GM10248 (cell line): ENCODE measurements around the gene PUM2.

ENCODE experiments used
- CTCF ChIA-PET: fragments of 300-600 bp; sonication (Branson Sonifier 250); formaldehyde crosslinking; extraction: SDS; loops from one replicate; lab custom pipeline; 2021; ENCODE audit warnings: antibody characterized with exemption; lab: Yijun Ruan, JAX
- POLR2A ChIA-PET: fragments of 350-650 bp; sonication (Branson Sonifier 250); formaldehyde crosslinking; extraction: SDS; loops from one replicate; lab custom pipeline; 2020; ENCODE audit warnings: antibody characterized with exemption; lab: Yijun Ruan, JAX
- DNase-seq: peaks from one replicate; pipeline ENCODE4 v3.0.0; 2012; ENCODE audit errors: extremely low spot score
- CTCF ChIP-seq: IDR thresholded peaks from 2 replicates; pipeline ENCODE4 v1.5.1; 2012; ENCODE audit warnings: mild to moderate bottlenecking, low read depth; ENCODE audit errors: extremely low read depth, missing control alignments, control extremely low read depth

PUM2 gene

DNA sequence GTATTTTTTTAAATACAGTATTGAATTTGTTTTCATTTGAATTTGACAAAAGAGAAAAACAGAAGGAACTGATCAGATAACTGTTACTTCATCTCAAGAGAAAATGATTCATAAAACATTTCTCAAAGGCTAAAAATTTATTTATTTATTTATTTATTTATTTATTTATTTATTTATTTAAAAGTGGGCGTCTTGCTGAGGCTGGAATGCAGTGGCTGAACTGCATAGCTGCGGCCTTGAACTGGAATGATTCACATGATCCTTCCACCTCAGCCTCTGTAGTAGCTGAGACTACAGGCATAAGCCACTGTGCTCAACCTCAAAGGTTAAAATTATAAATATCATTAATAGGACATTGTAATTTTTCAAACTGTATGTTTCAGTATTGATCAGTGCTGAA is 4.5 kb upstream of the PUM2 start:
- DNase-seq: no peak
- CTCF ChIA-PET: interaction anchor here (1.4 to 2.2 kb wide), 2 partner anchors 11 to 57 kb away, joined by 4 to 5 read pairs; no protein-coding TSS in a partner anchor
- no peak for TF ChIP-seq CTCF
- POLR2A ChIA-PET: no interaction called here

GRCh38 chr2:20353241-20353992 is 2.8 kb upstream of the PUM2 start:
- POLR2A ChIA-PET: interaction anchor here (0.6 kb wide), 1 partner anchor 12 kb away, joined by 3 read pairs; no protein-coding TSS in a partner anchor
- CTCF ChIA-PET: interaction anchor here (0.9 to 2.6 kb wide), 10 partner anchors 12 to 308 kb away, joined by 3 to 7 read pairs (median 4); partner anchors contain the start of gene HS1BP3
- DNase-seq: no peak
- no peak for TF ChIP-seq CTCF

- DNase-seq: no peak
- no peak for TF ChIP-seq CTCF
- ChIA-PET CTCF (interaction anchor here (0.9 to 2.6 kb wide), 13 partner anchors 8 to 309 kb away, joined by 3 to 7 read pairs (median 4); partner anchors contain the start of gene HS1BP3), POLR2A (no interaction called here)
These were observed 2.1 kb upstream of the PUM2 start for GRCh38 chr2:20352581-20353216.

- CTCF ChIA-PET: interaction anchor here (0.9 to 2.6 kb wide), 10 partner anchors 8 to 299 kb away, joined by 3 to 7 read pairs (median 5); partner anchors contain the start of gene HS1BP3
- no peak for TF ChIP-seq CTCF
- POLR2A ChIA-PET: interaction anchor here (0.9 kb wide), 1 partner anchor 8 kb away, joined by 3 read pairs; no protein-coding TSS in a partner anchor
- DNase-seq: no peak
These were observed 1.6 kb upstream of the PUM2 start for GRCh38 chr2:20352230-20352578.

DNA sequence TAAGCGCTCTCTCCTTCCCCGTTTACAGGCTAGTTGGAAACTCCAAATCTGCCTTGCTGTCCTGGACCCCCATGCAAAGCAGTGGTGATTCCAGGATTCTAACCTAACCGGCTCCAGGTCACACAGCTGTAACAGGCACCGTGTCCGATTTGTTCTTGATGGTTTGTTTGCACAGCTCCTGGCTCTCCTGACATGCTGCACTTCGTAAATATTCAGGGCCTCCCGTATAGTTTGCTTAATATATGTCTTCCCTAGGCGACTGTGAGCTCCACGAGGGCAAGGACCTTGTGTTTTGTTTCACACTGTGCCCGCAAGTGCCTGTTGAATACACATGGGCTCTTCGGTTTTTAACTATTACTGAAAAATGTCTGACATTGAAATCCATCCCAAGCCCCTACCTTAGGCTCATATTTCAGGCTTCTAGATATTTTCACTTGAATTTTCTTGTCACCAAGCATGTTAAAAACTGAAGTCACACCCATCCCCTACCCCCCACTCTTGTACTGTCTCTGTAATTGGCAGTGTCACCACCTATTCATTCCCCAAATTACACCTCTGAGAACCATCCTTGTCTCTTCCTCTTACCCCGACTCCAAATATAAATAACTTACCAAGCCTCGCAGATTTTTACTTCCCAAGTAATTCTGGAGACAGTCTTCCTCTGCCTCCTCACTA is 1.0 kb upstream of the PUM2 start:
- no peak for DNase-seq
- no peak for TF ChIP-seq CTCF
- CTCF ChIA-PET: interaction anchor here (1.2 to 2.6 kb wide), 7 partner anchors 9 to 299 kb away, joined by 3 to 7 read pairs (median 4); partner anchors contain the start of gene HS1BP3
- POLR2A ChIA-PET: interaction anchor here (0.8 to 1.1 kb wide), 3 partner anchors 8 to 99 kb away, joined by 3 read pairs; partner anchors contain the start of gene RHOB

DNA sequence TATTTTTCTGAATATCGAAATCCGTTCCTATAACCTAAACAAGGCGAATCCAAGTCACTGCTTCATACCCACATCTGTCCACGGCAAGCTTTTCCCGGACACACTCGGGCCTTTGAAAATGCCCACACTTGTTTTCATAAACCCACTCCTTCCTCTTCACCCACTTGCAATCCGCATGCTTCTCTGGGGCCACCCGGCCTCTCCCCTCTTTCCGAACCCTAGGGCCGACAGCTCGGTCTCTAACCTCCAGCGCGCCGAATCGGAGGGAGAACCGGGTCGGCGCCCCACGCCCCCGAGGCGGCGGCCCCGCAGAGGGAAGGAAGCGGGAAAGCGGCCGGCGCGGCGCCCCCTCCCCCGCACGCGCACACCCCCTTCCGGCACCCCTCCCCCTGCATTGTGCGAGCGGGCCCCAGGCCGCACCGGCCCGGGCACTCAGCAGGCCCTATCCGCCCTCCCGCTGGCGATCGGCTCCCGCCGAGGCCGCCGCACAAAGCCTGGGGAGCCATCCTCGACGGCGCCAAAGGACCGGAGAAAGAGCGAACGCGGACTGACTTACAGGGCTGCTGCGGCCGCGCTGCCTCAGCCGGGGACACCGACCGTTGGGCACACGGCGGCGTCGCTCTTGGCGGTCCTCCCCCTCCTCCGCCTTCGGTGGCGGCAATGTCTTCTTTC is 467 bp downstream of the PUM2 start:
- no peak for TF ChIP-seq CTCF
- DNase-seq: peak; percentile 57
- ChIA-PET POLR2A (interaction anchor here (2.0 kb wide), 1 partner anchor 97 kb away, joined by 10 read pairs; the partner anchor contains the start of gene RHOB), CTCF (interaction anchor here (0.8 kb wide), 1 partner anchor 12 kb away, joined by 3 read pairs; no protein-coding TSS in a partner anchor)
